A673 (cell line): ENCODE data around the gene TMC1.

Experiments used
- CTCF ChIP-seq: fragments of 300-800, 200-600 bp; sonication (generic); conservative IDR thresholded peaks from 2 replicates; pipeline ENCODE4 v1.5.1; 2017; ENCODE audit warnings: low read depth, mild to moderate bottlenecking, antibody characterized with exemption, low read length, moderate library complexity, mixed read lengths
- EZH2 ChIP-seq: fragments of 200-600 bp; sonication (generic); IDR thresholded peaks from 2 replicates; pipeline ENCODE4 v1.6.1; 2017; ENCODE audit warnings: borderline replicate concordance, low read depth, mild to moderate bottlenecking, mixed read lengths, antibody characterized with exemption, low read length; ENCODE audit not compliant: poor library complexity, severe bottlenecking

GRCh38 chr9:72486594-72486955 is 34.8 kb upstream of the TMC1 start:
- TF ChIP-seq CTCF (no peak), EZH2 (no peak)
